Measurements from ENCODE around the gene COPS9.

The COPS9 gene

GRCh38 chr2:240142859-240143258 lies 6.8 kb upstream of the COPS9 start:
- Histone ChIP-seq H3K9me3 (ENCODE audit: control insufficient read depth in 1 of 2, low read length in 2 of 2) (no peaks in the 10 kb centered on the region), H3K36me3 (ENCODE audit: control insufficient read depth in 1 of 2, insufficient read depth in 2 of 2, low read length in 2 of 2) (no peaks in the 10 kb centered on the region), H3K9ac (ENCODE audit: low read depth in 1 of 2, low read length in 2 of 2) (no peak overlapping the region), H3K27ac (ENCODE audit: low read depth, low read length) (no peak overlapping the region), H3K27me3 (ENCODE audit: control insufficient read depth in 1 of 2, insufficient read depth in 2 of 2, low read length in 2 of 2) (no peaks in the 10 kb centered on the region), H3K4me3 (ENCODE audit: low read depth in 1 of 2, low read length in 2 of 2) (no peak overlapping the region), H3K4me1 (ENCODE audit: control insufficient read depth in 1 of 2, insufficient read depth in 2 of 2, low read length in 2 of 2) (no peaks in the 10 kb centered on the region)

GRCh38 chr2:240142256-240142775 lies 6.2 kb upstream of the COPS9 start:
- H3K4me1 ChIP-seq (ENCODE audit: control insufficient read depth in 1 of 2, insufficient read depth in 2 of 2, low read length in 2 of 2) = no peaks in the 10 kb centered on the region
- H3K27me3 ChIP-seq (ENCODE audit: control insufficient read depth in 1 of 2, insufficient read depth in 2 of 2, low read length in 2 of 2) = no peaks in the 10 kb centered on the region

GRCh38 chr2:240141736-240142135 lies 5.6 kb upstream of the COPS9 start:
- Histone ChIP-seq H3K27ac (ENCODE audit: low read depth, low read length) (no peak overlapping the region), H3K4me1 (ENCODE audit: control insufficient read depth in 1 of 2, insufficient read depth in 2 of 2, low read length in 2 of 2) (peaks cover 0 to 3% of the 10 kb centered on the region in 2 donors), H3K4me3 (ENCODE audit: low read depth in 1 of 2, low read length in 2 of 2) (no peak overlapping the region), H3K36me3 (ENCODE audit: control insufficient read depth in 1 of 2, insufficient read depth in 2 of 2, low read length in 2 of 2) (no peaks in the 10 kb centered on the region), H3K27me3 (ENCODE audit: control insufficient read depth in 1 of 2, insufficient read depth in 2 of 2, low read length in 2 of 2) (no peaks in the 10 kb centered on the region), H3K9me3 (ENCODE audit: control insufficient read depth in 1 of 2, low read length in 2 of 2) (no peaks in the 10 kb centered on the region), H3K9ac (ENCODE audit: low read depth in 1 of 2, low read length in 2 of 2) (no peak overlapping the region)

More at GRCh38 chr2:240142256-240142775, 6.2 kb upstream of the COPS9 start:
- H3K4me3 ChIP-seq (ENCODE audit: low read depth in 1 of 2, low read length in 2 of 2) = no peak overlapping the region
- H3K9me3 ChIP-seq (ENCODE audit: control insufficient read depth in 1 of 2, low read length in 2 of 2) = no peaks in the 10 kb centered on the region
- no peak overlapping the region for H3K27ac ChIP-seq (ENCODE audit: low read depth, low read length)
- no peak overlapping the region for H3K9ac ChIP-seq (ENCODE audit: low read depth in 1 of 2, low read length in 2 of 2)
- no peaks in the 10 kb centered on the region for H3K36me3 ChIP-seq (ENCODE audit: control insufficient read depth in 1 of 2, insufficient read depth in 2 of 2, low read length in 2 of 2)

- peaks cover 0 to 3% of the 10 kb centered on the region in 2 donors for H3K4me1 ChIP-seq (ENCODE audit: control insufficient read depth in 1 of 2, insufficient read depth in 2 of 2, low read length in 2 of 2)
- no peak overlapping the region for H3K27ac ChIP-seq (ENCODE audit: low read depth, low read length)
- H3K9ac ChIP-seq (ENCODE audit: low read depth in 1 of 2, low read length in 2 of 2) = no peak overlapping the region
- no peaks in the 10 kb centered on the region for H3K9me3 ChIP-seq (ENCODE audit: control insufficient read depth in 1 of 2, low read length in 2 of 2)
- no peaks in the 10 kb centered on the region for H3K36me3 ChIP-seq (ENCODE audit: control insufficient read depth in 1 of 2, insufficient read depth in 2 of 2, low read length in 2 of 2)
- no peak overlapping the region for H3K4me3 ChIP-seq (ENCODE audit: low read depth in 1 of 2, low read length in 2 of 2)
- H3K27me3 ChIP-seq (ENCODE audit: control insufficient read depth in 1 of 2, insufficient read depth in 2 of 2, low read length in 2 of 2) = no peaks in the 10 kb centered on the region
Measured at GRCh38 chr2:240140920-240141319, 4.8 kb upstream of the COPS9 start.

GRCh38 chr2:240140511-240140910 lies 4.4 kb upstream of the COPS9 start, which contains the start of gene OTOS:
OTOS (minus strand) TSS chr2:240140658; CDS start chr2:240140326, 332 bp downstream.
- Histone ChIP-seq H3K4me1 (ENCODE audit: control insufficient read depth in 1 of 2, insufficient read depth in 2 of 2, low read length in 2 of 2) (peaks cover under 1 to 4% of the 10 kb centered on the region in 2 donors), H3K36me3 (ENCODE audit: control insufficient read depth in 1 of 2, insufficient read depth in 2 of 2, low read length in 2 of 2) (no peaks in the 10 kb centered on the region), H3K27ac (ENCODE audit: low read depth, low read length) (no peak within 1 kb of the TSS), H3K9me3 (ENCODE audit: control insufficient read depth in 1 of 2, low read length in 2 of 2) (no peaks in the 10 kb centered on the region), H3K27me3 (ENCODE audit: control insufficient read depth in 1 of 2, insufficient read depth in 2 of 2, low read length in 2 of 2) (no peaks in the 10 kb centered on the region), H3K4me3 (ENCODE audit: low read depth in 1 of 2, low read length in 2 of 2) (no peak within 1 kb of the TSS), H3K9ac (ENCODE audit: low read depth in 1 of 2, low read length in 2 of 2) (no peak within 1 kb of the TSS)

- Histone ChIP-seq H3K9ac (ENCODE audit: low read depth in 1 of 2, low read length in 2 of 2) (no peak overlapping the region), H3K27ac (ENCODE audit: low read depth, low read length) (no peak overlapping the region), H3K4me3 (ENCODE audit: low read depth in 1 of 2, low read length in 2 of 2) (no peak overlapping the region), H3K27me3 (ENCODE audit: control insufficient read depth in 1 of 2, insufficient read depth in 2 of 2, low read length in 2 of 2) (no peaks in the 10 kb centered on the region), H3K36me3 (ENCODE audit: control insufficient read depth in 1 of 2, insufficient read depth in 2 of 2, low read length in 2 of 2) (no peaks in the 10 kb centered on the region), H3K9me3 (ENCODE audit: control insufficient read depth in 1 of 2, low read length in 2 of 2) (no peaks in the 10 kb centered on the region), H3K4me1 (ENCODE audit: control insufficient read depth in 1 of 2, insufficient read depth in 2 of 2, low read length in 2 of 2) (peaks cover 7 to 11% of the 10 kb centered on the region in 2 donors)
Measured at GRCh38 chr2:240139666-240140393, 3.7 kb upstream of the COPS9 start.

- Histone ChIP-seq H3K36me3 (ENCODE audit: control insufficient read depth in 1 of 2, insufficient read depth in 2 of 2, low read length in 2 of 2) (no peaks in the 10 kb centered on the region), H3K4me1 (ENCODE audit: control insufficient read depth in 1 of 2, insufficient read depth in 2 of 2, low read length in 2 of 2) (peaks cover 11 to 14% of the 10 kb centered on the region in 2 donors), H3K4me3 (ENCODE audit: low read depth in 1 of 2, low read length in 2 of 2) (no peak overlapping the region), H3K9ac (ENCODE audit: low read depth in 1 of 2, low read length in 2 of 2) (no peak overlapping the region), H3K9me3 (ENCODE audit: control insufficient read depth in 1 of 2, low read length in 2 of 2) (no peaks in the 10 kb centered on the region), H3K27ac (ENCODE audit: low read depth, low read length) (no peak overlapping the region), H3K27me3 (ENCODE audit: control insufficient read depth in 1 of 2, insufficient read depth in 2 of 2, low read length in 2 of 2) (no peaks in the 10 kb centered on the region)
Measured at GRCh38 chr2:240139011-240139441, 2.9 kb upstream of the COPS9 start.

GRCh38 chr2:240138254-240138984 lies 2.3 kb upstream of the COPS9 start:
- no peak overlapping the region for H3K4me3 ChIP-seq (ENCODE audit: low read depth in 1 of 2, low read length in 2 of 2)
- no peaks in the 10 kb centered on the region for H3K9me3 ChIP-seq (ENCODE audit: control insufficient read depth in 1 of 2, low read length in 2 of 2)
- peaks cover 11 to 14% of the 10 kb centered on the region in 2 donors for H3K4me1 ChIP-seq (ENCODE audit: control insufficient read depth in 1 of 2, insufficient read depth in 2 of 2, low read length in 2 of 2)
- no peak overlapping the region for H3K27ac ChIP-seq (ENCODE audit: low read depth, low read length)
- no peak overlapping the region for H3K9ac ChIP-seq (ENCODE audit: low read depth in 1 of 2, low read length in 2 of 2)
- H3K36me3 ChIP-seq (ENCODE audit: control insufficient read depth in 1 of 2, insufficient read depth in 2 of 2, low read length in 2 of 2) = peaks cover 0 to 3% of the 10 kb centered on the region in 2 donors
- no peaks in the 10 kb centered on the region for H3K27me3 ChIP-seq (ENCODE audit: control insufficient read depth in 1 of 2, insufficient read depth in 2 of 2, low read length in 2 of 2)

- H3K36me3 ChIP-seq (ENCODE audit: control insufficient read depth in 1 of 2, insufficient read depth in 2 of 2, low read length in 2 of 2) = peaks cover 4 to 10% of the 10 kb centered on the region in 2 donors
- no peaks in the 10 kb centered on the region for H3K9me3 ChIP-seq (ENCODE audit: control insufficient read depth in 1 of 2, low read length in 2 of 2)
- no peaks in the 10 kb centered on the region for H3K27me3 ChIP-seq (ENCODE audit: control insufficient read depth in 1 of 2, insufficient read depth in 2 of 2, low read length in 2 of 2)
- H3K4me1 ChIP-seq (ENCODE audit: control insufficient read depth in 1 of 2, insufficient read depth in 2 of 2, low read length in 2 of 2) = peaks cover 11 to 14% of the 10 kb centered on the region in 2 donors
- no peak overlapping the region for H3K4me3 ChIP-seq (ENCODE audit: low read depth in 1 of 2, low read length in 2 of 2)
- H3K9ac ChIP-seq (ENCODE audit: low read depth in 1 of 2, low read length in 2 of 2) = no peak overlapping the region
- H3K27ac ChIP-seq (ENCODE audit: low read depth, low read length) = no peak overlapping the region
Measured at GRCh38 chr2:240137596-240138253, 1.6 kb upstream of the COPS9 start.

Data from duodenal mucosa (tissue), 2 donors.